IPS-11a (cell line): ENCODE data around the gene LRPAP1.

Source experiments
- H3K4me3 ChIP-seq: one replicate; pipeline ENCODE4 v1.5.1; 2013; ENCODE audit warnings: low read depth, low read length, control low read depth

Gene LRPAP1

GRCh38 chr4:3532751-3533422 is 665 bp upstream of the LRPAP1 start:
- H3K4me3 ChIP-seq = peak overlapping the region; percentile 43

GRCh38 chr4:3531318-3531878 is 824 bp downstream of the LRPAP1 start:
- peak overlapping the region; percentile 81 for H3K4me3 ChIP-seq

- no peak overlapping the region for H3K4me3 ChIP-seq
Observed at GRCh38 chr4:3530663-3531254, 1.5 kb downstream of the LRPAP1 start.

GRCh38 chr4:3530051-3530450 is 2.2 kb downstream of the LRPAP1 start:
- H3K4me3 ChIP-seq = no peak overlapping the region

- no peak overlapping the region for H3K4me3 ChIP-seq
Observed at GRCh38 chr4:3529363-3529762, 2.9 kb downstream of the LRPAP1 start.

GRCh38 chr4:3527914-3528876 is 4.0 kb downstream of the LRPAP1 start:
- H3K4me3 ChIP-seq = no peak overlapping the region

GRCh38 chr4:3527101-3527913 is 4.9 kb downstream of the LRPAP1 start:
- no peak overlapping the region for H3K4me3 ChIP-seq

- no peak overlapping the region for H3K4me3 ChIP-seq
Observed at GRCh38 chr4:3526456-3526855, 5.8 kb downstream of the LRPAP1 start.

GRCh38 chr4:3525532-3526430 is 6.4 kb downstream of the LRPAP1 start:
- no peak overlapping the region for H3K4me3 ChIP-seq

GRCh38 chr4:3524920-3525319 is 7.3 kb downstream of the LRPAP1 start:
- no peak overlapping the region for H3K4me3 ChIP-seq

GRCh38 chr4:3524349-3524748 is 7.9 kb downstream of the LRPAP1 start:
- H3K4me3 ChIP-seq = no peak overlapping the region

- no peak overlapping the region for H3K4me3 ChIP-seq
Observed at GRCh38 chr4:3523628-3524221, 8.5 kb downstream of the LRPAP1 start.

- no peak overlapping the region for H3K4me3 ChIP-seq
Observed at GRCh38 chr4:3523146-3523627, 9.0 kb downstream of the LRPAP1 start.

GRCh38 chr4:3522651-3523050 is 9.6 kb downstream of the LRPAP1 start:
- no peak overlapping the region for H3K4me3 ChIP-seq

- H3K4me3 ChIP-seq = no peak overlapping the region
Observed at GRCh38 chr4:3522326-3522640, 9.9 kb downstream of the LRPAP1 start.

- no peak overlapping the region for H3K4me3 ChIP-seq
Observed at GRCh38 chr4:3521621-3522325, 10.4 kb downstream of the LRPAP1 start.

GRCh38 chr4:3520796-3521600 is 11.2 kb downstream of the LRPAP1 start:
- no peak overlapping the region for H3K4me3 ChIP-seq

GRCh38 chr4:3520276-3520675 is 11.9 kb downstream of the LRPAP1 start:
- H3K4me3 ChIP-seq = no peak overlapping the region
